ENCODE results near the gene ZNF200.

- TF ChIP-seq CEBPB (IDR thresholded peaks at IDR 0.05; ENCODE audit: low read depth) (no peak), RAD21 (IDR thresholded peaks at IDR 0.05; ENCODE audit: low read depth) (no peak), SIN3A (IDR thresholded peaks at IDR 0.05; ENCODE audit: low read depth) (no peak)
These were observed 46.4 kb upstream of the ZNF200 start for GRCh38 chr16:3281222-3281820.
